H9 (cell line): ENCODE data around the gene EML1. TPM values are rescaled to one million over a fixed set of nuclear protein-coding genes. Genes with fewer than 3 reads are reported as not detected.

ENCODE experiments used
- DNase-seq: peaks from one replicate; pipeline ENCODE4 v3.0.0-alpha.2; 2017
- H2AFZ ChIP-seq: one replicate; pipeline ENCODE4 v1.6.1; 2013; ENCODE audit warnings: mild to moderate bottlenecking, low read length, control low read depth, moderate library complexity
- H2AK5ac ChIP-seq: 2 replicates; pipeline ENCODE4 v1.6.1; 2013; ENCODE audit warnings: low read length, control low read depth, mixed read lengths; ENCODE audit not compliant: insufficient read length
- H2BK120ac ChIP-seq: one replicate; pipeline ENCODE4 v1.6.1; 2013; ENCODE audit warnings: low read depth, mild to moderate bottlenecking, low read length, control low read depth, inconsistent platforms; ENCODE audit not compliant: poor library complexity, severe bottlenecking
- H2BK12ac ChIP-seq: 2 replicates; pipeline ENCODE4 v1.6.1; 2013; ENCODE audit warnings: low read length, control low read depth, mixed read lengths, low read depth; ENCODE audit not compliant: insufficient read length
- H2BK15ac ChIP-seq: 2 replicates; pipeline ENCODE4 v1.6.1; 2013; ENCODE audit warnings: low read depth, low read length, control low read depth
- H2BK20ac ChIP-seq: one replicate; pipeline ENCODE4 v1.6.1; 2013; ENCODE audit warnings: low read depth, mild to moderate bottlenecking, low read length, control low read depth, inconsistent platforms; ENCODE audit not compliant: poor library complexity, severe bottlenecking
- H2BK5ac ChIP-seq: 2 replicates; pipeline ENCODE4 v1.6.1; 2013; ENCODE audit warnings: low read length, control low read depth, mixed read lengths; ENCODE audit not compliant: insufficient read length
- H3K14ac ChIP-seq: 2 replicates; pipeline ENCODE4 v1.6.1; 2013; ENCODE audit warnings: low read length, control low read depth; ENCODE audit not compliant: insufficient read depth
- H3K18ac ChIP-seq: 2 replicates; pipeline ENCODE4 v1.6.1; 2013; ENCODE audit warnings: low read depth, mild to moderate bottlenecking, mixed read lengths, low read length, control low read depth; ENCODE audit not compliant: insufficient read length
- H3K23ac ChIP-seq: 2 replicates; pipeline ENCODE4 v1.6.1; 2013; ENCODE audit warnings: low read length, control low read depth, mixed read lengths, low read depth; ENCODE audit not compliant: insufficient read length
- H3K23me2 ChIP-seq: 2 replicates; pipeline ENCODE4 v1.6.1; 2013; ENCODE audit warnings: low read depth, mild to moderate bottlenecking, mixed read lengths, low read length, control low read depth; ENCODE audit not compliant: insufficient read length, poor library complexity, severe bottlenecking
- H3K27ac ChIP-seq: 2 replicates; pipeline ENCODE4 v1.5.1; 2013; ENCODE audit warnings: low read length, control low read depth, mixed read lengths, low read depth; ENCODE audit not compliant: insufficient read length
- H3K27me3 ChIP-seq: 2 replicates; pipeline ENCODE4 v1.6.1; 2013; ENCODE audit warnings: low read length, control low read depth, inconsistent platforms; ENCODE audit not compliant: insufficient read depth
- H3K4ac ChIP-seq: 2 replicates; pipeline ENCODE4 v1.6.1; 2013; ENCODE audit warnings: low read depth, mild to moderate bottlenecking, control low read depth, inconsistent platforms, low read length, moderate library complexity
- H3K4me1 ChIP-seq: 2 replicates; pipeline ENCODE4 v1.6.1; 2013; ENCODE audit warnings: low read length, control low read depth, inconsistent platforms; ENCODE audit not compliant: insufficient read depth
- H3K4me2 ChIP-seq: 2 replicates; pipeline ENCODE4 v1.6.1; 2013; ENCODE audit warnings: low read length, control low read depth, mixed read lengths; ENCODE audit not compliant: insufficient read length, insufficient read depth
- H3K56ac ChIP-seq: 2 replicates; pipeline ENCODE4 v1.6.1; 2013; ENCODE audit warnings: low read depth, mild to moderate bottlenecking, mixed read lengths, low read length, control low read depth; ENCODE audit not compliant: insufficient read length
- H3K79me1 ChIP-seq: 2 replicates; pipeline ENCODE4 v1.6.1; 2013; ENCODE audit warnings: low read depth, mild to moderate bottlenecking, moderate library complexity, low read length, control low read depth, inconsistent platforms; ENCODE audit not compliant: insufficient read depth, poor library complexity, severe bottlenecking
- H3K79me2 ChIP-seq: 2 replicates; pipeline ENCODE4 v1.6.1; 2013; ENCODE audit warnings: low read length, control low read depth, inconsistent platforms; ENCODE audit not compliant: insufficient read depth
- H3K9ac ChIP-seq: 2 replicates; pipeline ENCODE4 v1.6.1; 2013; ENCODE audit warnings: low read length, control low read depth, mixed read lengths; ENCODE audit not compliant: insufficient read length; ENCODE audit errors: extremely low read depth
- H3K9me3 ChIP-seq: one replicate; pipeline ENCODE4 v1.6.1; 2013; ENCODE audit warnings: low read depth, low read length, inconsistent platforms; ENCODE audit not compliant: control insufficient read depth
- H3T11ph ChIP-seq: one replicate; pipeline ENCODE4 v1.6.1; 2013; ENCODE audit warnings: mild to moderate bottlenecking, low read length, control low read depth, inconsistent platforms
- H4K20me1 ChIP-seq: one replicate; pipeline ENCODE4 v1.6.1; 2013; ENCODE audit not compliant: control insufficient read depth, insufficient read length, insufficient read depth
- H4K5ac ChIP-seq: 2 replicates; pipeline ENCODE4 v1.6.1; 2013; ENCODE audit warnings: low read depth, mild to moderate bottlenecking, mixed read lengths, low read length, control low read depth; ENCODE audit not compliant: insufficient read length
- H4K8ac ChIP-seq: replicated peaks from 2 replicates; pipeline ENCODE4 v1.6.1; 2013; ENCODE audit warnings: low read length, control low read depth, mixed read lengths, low read depth; ENCODE audit not compliant: insufficient read length
- H4K91ac ChIP-seq: 2 replicates; pipeline ENCODE4 v1.6.1; 2013; ENCODE audit warnings: low read depth, mild to moderate bottlenecking, moderate library complexity, mixed read lengths, low read length, control low read depth; ENCODE audit not compliant: insufficient read length
- H3K27ac Mint-ChIP-seq, 3 experiments: 2 replicates in 2 of 3; 3 replicates in 1 of 3; pipeline ENCODE4 v1.8.0; 2020 to 2021; ENCODE audit warnings: mixed read lengths in 3 of 3, mild to moderate bottlenecking in 1 of 3, moderate library complexity in 1 of 3
- H3K27me3 Mint-ChIP-seq: 2 replicates; pipeline ENCODE4 v1.8.0; 2021; ENCODE audit warnings: low read depth, mild to moderate bottlenecking, moderate library complexity, mixed read lengths
- H3K36me3 Mint-ChIP-seq, 3 experiments: 2 replicates in 2 of 3; 3 replicates in 1 of 3; pipeline ENCODE4 v1.8.0; 2020 to 2021; ENCODE audit warnings: low read depth in 3 of 3, mixed read lengths in 3 of 3; ENCODE audit not compliant: insufficient read depth in 1 of 3
- H3K4me1 Mint-ChIP-seq, 2 experiments: 2 replicates each; pipeline ENCODE4 v1.8.0; 2020; ENCODE audit warnings: mixed read lengths in 2 of 2
- H3K4me3 Mint-ChIP-seq, 2 experiments: 2 replicates in 1 of 2; 3 replicates in 1 of 2; pipeline ENCODE4 v1.8.0; 2020 to 2021; ENCODE audit warnings: mild to moderate bottlenecking in 2 of 2, mixed read lengths in 2 of 2, moderate library complexity in 1 of 2
- H3K9me3 Mint-ChIP-seq, 2 experiments: 2 replicates in 1 of 2; 3 replicates in 1 of 2; pipeline ENCODE4 v1.8.0; 2020; ENCODE audit warnings: mild to moderate bottlenecking in 2 of 2, mixed read lengths in 2 of 2, moderate library complexity in 1 of 2
- WGBS: extraction: QIAGEN DNeasy Blood & Tissue Kit; methylation state at CpG from one replicate; pipeline ENCODE4 v1.1.7; 2013; ENCODE audit warnings: missing lambda C conversion rate, low lambda C conversion rate, mixed read lengths; ENCODE audit not compliant: insufficient read length; ENCODE audit errors: extremely low coverage; 5-methylcytosine and 5-hydroxymethylcytosine counted together
- total RNA-seq: library from RNA; stranded (reverse); gene quantifications from 2 replicates; pipeline ENCODE4 v1.2.1, GENCODE V29; 2021
- TF ChIP-seq, protein P1 (sequence below): fragments of 200-600 bp; sonication (generic); conservative IDR thresholded peaks from 3 replicates; pipeline ENCODE4 v1.8.0; 2021; ENCODE audit warnings: antibody characterized with exemption, mild to moderate bottlenecking

EML1 gene
- total RNA-seq, 1 experiment from 2014 or later, result 16.7 TPM

DNA sequence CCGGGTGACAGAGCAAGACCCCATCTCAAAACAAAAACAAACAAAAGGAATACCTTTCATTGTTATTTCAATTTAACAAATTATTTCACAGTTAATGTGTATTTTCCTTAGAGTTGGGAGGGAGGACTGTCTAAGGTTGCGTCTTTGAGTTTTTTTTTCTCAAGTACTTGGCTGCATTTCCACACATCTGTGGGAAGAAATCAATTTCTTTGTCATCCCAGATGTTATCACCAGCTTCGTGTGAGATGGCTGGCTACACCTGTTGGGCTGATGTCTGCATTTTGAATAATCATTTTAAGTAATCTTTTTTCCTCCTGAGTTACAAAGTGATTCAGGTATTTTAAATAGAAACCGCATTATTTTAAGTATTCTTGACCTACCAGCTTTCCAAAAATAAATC is 59.4 kb downstream of the EML1 start:
- Histone ChIP-seq H2BK20ac (no peak overlapping the region), H3K4ac (no peak overlapping the region), H3K9ac (no peak overlapping the region), H3K27me3 (no peaks in the 10 kb centered on the region), H4K20me1 (no peaks in the 10 kb centered on the region), H2AK5ac (no peak overlapping the region), H4K5ac (no peak overlapping the region), H4K91ac (no peak overlapping the region), H2AFZ (no peak overlapping the region), H2BK5ac (no peak overlapping the region), H2BK120ac (no peak overlapping the region), H3K4me1 (no peaks in the 10 kb centered on the region), H3K9me3 (no peaks in the 10 kb centered on the region), H3K56ac (no peak overlapping the region), H2BK12ac (no peak overlapping the region), H3K27ac (no peak overlapping the region), H2BK15ac (no peak overlapping the region), H3T11ph (no peak overlapping the region), H3K4me2 (no peak overlapping the region), H3K79me2 (no peaks in the 10 kb centered on the region), H3K23me2 (no peaks in the 10 kb centered on the region), H3K14ac (no peak overlapping the region), H3K79me1 (no peaks in the 10 kb centered on the region), H3K23ac (no peak overlapping the region), H4K8ac (no peak overlapping the region), H3K18ac (no peak overlapping the region)
- WGBS, result no CpG with 5 or more reads among the region's 4 CpGs
- Mint-ChIP-seq H3K36me3 (peaks cover 0 to 3% (median 0%) of the 10 kb centered on the region in 3 experiments; a peak in 2 of 7 replicates), H3K4me3 (no peak overlapping the region), H3K27ac (no peak overlapping the region), H3K9me3 (no peaks in the 10 kb centered on the region; a peak in 1 of 5 replicates), H3K27me3 (no peaks in the 10 kb centered on the region), H3K4me1 (peaks cover 2 to 6% of the 10 kb centered on the region in 2 experiments; a peak in 1 of 4 replicates)
- TF ChIP-seq, protein P1, sequence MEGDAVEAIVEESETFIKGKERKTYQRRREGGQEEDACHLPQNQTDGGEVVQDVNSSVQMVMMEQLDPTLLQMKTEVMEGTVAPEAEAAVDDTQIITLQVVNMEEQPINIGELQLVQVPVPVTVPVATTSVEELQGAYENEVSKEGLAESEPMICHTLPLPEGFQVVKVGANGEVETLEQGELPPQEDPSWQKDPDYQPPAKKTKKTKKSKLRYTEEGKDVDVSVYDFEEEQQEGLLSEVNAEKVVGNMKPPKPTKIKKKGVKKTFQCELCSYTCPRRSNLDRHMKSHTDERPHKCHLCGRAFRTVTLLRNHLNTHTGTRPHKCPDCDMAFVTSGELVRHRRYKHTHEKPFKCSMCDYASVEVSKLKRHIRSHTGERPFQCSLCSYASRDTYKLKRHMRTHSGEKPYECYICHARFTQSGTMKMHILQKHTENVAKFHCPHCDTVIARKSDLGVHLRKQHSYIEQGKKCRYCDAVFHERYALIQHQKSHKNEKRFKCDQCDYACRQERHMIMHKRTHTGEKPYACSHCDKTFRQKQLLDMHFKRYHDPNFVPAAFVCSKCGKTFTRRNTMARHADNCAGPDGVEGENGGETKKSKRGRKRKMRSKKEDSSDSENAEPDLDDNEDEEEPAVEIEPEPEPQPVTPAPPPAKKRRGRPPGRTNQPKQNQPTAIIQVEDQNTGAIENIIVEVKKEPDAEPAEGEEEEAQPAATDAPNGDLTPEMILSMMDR, result no peak
- DNase-seq, result no peak
